K562 (cell line): ENCODE data around the gene FAM174C. TPM values are rescaled to one million over a fixed set of nuclear protein-coding genes. Genes with fewer than 3 reads are reported as not detected.

Experiments used
- E2F4 ChIP-seq: sonication (generic); formaldehyde crosslinking; IDR thresholded peaks from 2 replicates; pipeline ENCODE4 v1.8.0; 2022; ENCODE audit warnings: mild to moderate bottlenecking, low read depth, missing genetic modification reagents
- ETS1 ChIP-seq: conservative IDR thresholded peaks from 2 replicates; pipeline ENCODE4 v1.6.1; 2011; ENCODE audit warnings: low read depth, mild to moderate bottlenecking, low read length; ENCODE audit not compliant: control insufficient read depth
- FIP1L1 ChIP-seq: fragments of 200-400 bp; formaldehyde crosslinking; IDR thresholded peaks from 2 replicates; pipeline ENCODE4 v1.6.1; 2018; ENCODE audit warnings: mild to moderate bottlenecking, low read depth, low read length; ENCODE audit not compliant: poor library complexity, severe bottlenecking
- HEY1 ChIP-seq: fragments of 250-450 bp; sonication (Bioruptor Pico); IDR thresholded peaks from 2 replicates; pipeline ENCODE4 v1.5.0; 2020; ENCODE audit warnings: mild to moderate bottlenecking, moderate library complexity, borderline replicate concordance
- MTF1 ChIP-seq: fragments of 250-450 bp; sonication (Bioruptor Pico); IDR thresholded peaks from 2 replicates; pipeline ENCODE4 v1.9.0; 2021; ENCODE audit warnings: moderate library complexity, mild to moderate bottlenecking, inconsistent platforms, borderline replicate concordance
- NEUROD1 ChIP-seq: fragments of 150-350 bp; IDR thresholded peaks from 2 replicates; pipeline ENCODE4 v1.6.1; 2014; ENCODE audit warnings: borderline replicate concordance, low read length, low read depth; ENCODE audit not compliant: partially characterized antibody
- NFIC ChIP-seq: fragments of 450-650 bp; IDR thresholded peaks from 2 replicates; pipeline ENCODE4 v1.6.1; 2017; ENCODE audit warnings: mild to moderate bottlenecking, inconsistent platforms
- POLR2H ChIP-seq: IDR thresholded peaks from 2 replicates; pipeline ENCODE4 v1.6.1; 2016; ENCODE audit warnings: missing genetic modification characterization, low read depth, mild to moderate bottlenecking, control low read depth, missing compliant biosample characterization, moderate library complexity
- PREB ChIP-seq: sonication (generic); formaldehyde crosslinking; IDR thresholded peaks from 2 replicates; pipeline ENCODE4 v1.8.1; 2023; ENCODE audit warnings: mild to moderate bottlenecking, missing genetic modification reagents
- RB1 ChIP-seq: fragments of 450-650 bp; IDR thresholded peaks from 2 replicates; pipeline ENCODE4 v1.6.1; 2017; ENCODE audit warnings: low read depth, mild to moderate bottlenecking
- RBBP5 ChIP-seq: fragments of 200-600 bp; sonication (generic); IDR thresholded peaks from 2 replicates; pipeline ENCODE4 v1.6.1; 2012; ENCODE audit warnings: borderline replicate concordance, mild to moderate bottlenecking, low read length, control low read depth, inconsistent platforms; ENCODE audit not compliant: insufficient read depth, poor library complexity, severe bottlenecking
- SAP30 ChIP-seq: fragments of 200-600 bp; sonication (generic); IDR thresholded peaks from 2 replicates; pipeline ENCODE4 v1.6.1; 2012; ENCODE audit warnings: borderline replicate concordance, low read depth, mild to moderate bottlenecking, moderate library complexity, low read length, control low read depth, inconsistent platforms; ENCODE audit not compliant: insufficient read depth, poor library complexity, severe bottlenecking
- SMAD4 ChIP-seq: fragments of 250-450 bp; sonication (Bioruptor Pico); conservative IDR thresholded peaks from 2 replicates; pipeline ENCODE4 v1.8.0; 2021; ENCODE audit warnings: inconsistent platforms, mild to moderate bottlenecking, moderate library complexity
- SMARCC2 ChIP-seq: fragments of 450-650 bp; IDR thresholded peaks from 2 replicates; pipeline ENCODE4 v1.6.1; 2017; ENCODE audit warnings: antibody characterized with exemption, moderate library complexity, mild to moderate bottlenecking, low read depth
- TEAD1 ChIP-seq, 2 experiments: fragments of 450-650 bp in 1 of 2; sonication (generic) in 1 of 2; formaldehyde crosslinking; IDR thresholded peaks; 2 replicates each; pipeline versions ENCODE4 v1.4.0 to v1.8.0; 2020 to 2022; ENCODE audit warnings: mild to moderate bottlenecking in 2 of 2, missing genetic modification reagents in 1 of 2
- TSHZ1 ChIP-seq: fragments of 250-450 bp; sonication (Bioruptor Pico); IDR thresholded peaks from 2 replicates; pipeline ENCODE4 v1.4.0; 2020; ENCODE audit warnings: mild to moderate bottlenecking, moderate library complexity
- ZBTB9 ChIP-seq: fragments of 450-650 bp; formaldehyde crosslinking; IDR thresholded peaks from 2 replicates; pipeline ENCODE4 v1.4.0; 2020; ENCODE audit warnings: mild to moderate bottlenecking, moderate library complexity
- polyA plus RNA-seq, 8 experiments: library from polyadenylated mRNA; depleted of rRNA in 4 of 8; stranded (reverse) in 5 of 8; unstranded in 3 of 8; fragments of >200 nt; fragmentation: Nextera tagmentation in 2 of 8; fragmentation: Illumina TruSeq in 1 of 8; extraction: Ambion mirVana in 2 of 8; extraction: Trizol in 1 of 8; gene quantifications; 2 replicates each; pipeline versions ENCODE4 v1.2.1 to v1.2.3, GENCODE V29; 2011 to 2014; ENCODE audit warnings: inconsistent platforms in 1 of 8, missing spikeins in 1 of 8
- total RNA-seq, 7 experiments: library from RNA; depleted of rRNA in 6 of 7; stranded (reverse); fragments of >200 nt in 6 of 7; fragmentation: Illumina TruSeq in 2 of 7; extraction: Trizol in 2 of 7; gene quantifications; 2 replicates each; pipeline versions ENCODE4 v1.2.1 to v1.2.3, GENCODE V29; 2011 to 2021; ENCODE audit warnings: low replicate concordance in 1 of 7

The FAM174C gene
- total and polyA plus RNA-seq, 9 of the 15 experiments (the other 6 are each of a cell fraction or from before 2014, with no cell fraction given), result 0.66 to 89.6 (median 20.3) TPM

- TF ChIP-seq TSHZ1 (CRISPR knock-in tag) (no peak), RB1 (no peak), HEY1 (CRISPR knock-in tag) (no peak), E2F4 (CRISPR knock-in tag) (no peak), MTF1 (CRISPR knock-in tag) (no peak), PREB (no peak), POLR2H (tag) (no peak), NFIC (no peak), SMAD4 (peak; percentile 82), ETS1 (no peak), TEAD1 (CRISPR knock-in tag; IDR thresholded peaks at IDR 0.05) (no peak), RBBP5 (peak; percentile 43), SAP30 (peak; percentile 60), FIP1L1 (peak; percentile 55), ZBTB9 (CRISPR knock-in tag) (no peak), SMARCC2 (no peak), NEUROD1 (peak; percentile 9)
These were observed 24.7 kb upstream of the FAM174C start (continued) for GRCh38 chr19:1250437-1251260.
